ENCODE data around the gene PLXNA3.

DNA sequence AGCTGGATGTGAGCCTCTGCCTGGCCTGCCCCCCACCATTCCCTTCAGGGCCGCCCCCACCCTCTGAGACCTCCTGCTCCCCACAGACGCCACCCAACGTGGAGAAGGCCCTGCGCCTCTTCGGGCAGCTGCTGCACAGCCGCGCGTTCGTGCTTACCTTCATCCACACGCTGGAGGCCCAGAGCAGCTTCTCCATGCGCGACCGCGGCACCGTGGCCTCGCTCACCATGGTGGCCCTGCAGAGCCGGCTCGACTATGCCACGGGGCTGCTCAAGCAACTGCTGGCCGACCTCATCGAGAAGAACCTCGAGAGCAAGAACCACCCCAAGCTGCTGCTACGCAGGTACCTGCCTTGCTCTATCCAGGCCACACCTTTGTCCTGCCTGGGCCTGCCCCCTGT is 10.1 kb downstream of the PLXNA3 start:
- TF ChIP-seq, protein P1, sequence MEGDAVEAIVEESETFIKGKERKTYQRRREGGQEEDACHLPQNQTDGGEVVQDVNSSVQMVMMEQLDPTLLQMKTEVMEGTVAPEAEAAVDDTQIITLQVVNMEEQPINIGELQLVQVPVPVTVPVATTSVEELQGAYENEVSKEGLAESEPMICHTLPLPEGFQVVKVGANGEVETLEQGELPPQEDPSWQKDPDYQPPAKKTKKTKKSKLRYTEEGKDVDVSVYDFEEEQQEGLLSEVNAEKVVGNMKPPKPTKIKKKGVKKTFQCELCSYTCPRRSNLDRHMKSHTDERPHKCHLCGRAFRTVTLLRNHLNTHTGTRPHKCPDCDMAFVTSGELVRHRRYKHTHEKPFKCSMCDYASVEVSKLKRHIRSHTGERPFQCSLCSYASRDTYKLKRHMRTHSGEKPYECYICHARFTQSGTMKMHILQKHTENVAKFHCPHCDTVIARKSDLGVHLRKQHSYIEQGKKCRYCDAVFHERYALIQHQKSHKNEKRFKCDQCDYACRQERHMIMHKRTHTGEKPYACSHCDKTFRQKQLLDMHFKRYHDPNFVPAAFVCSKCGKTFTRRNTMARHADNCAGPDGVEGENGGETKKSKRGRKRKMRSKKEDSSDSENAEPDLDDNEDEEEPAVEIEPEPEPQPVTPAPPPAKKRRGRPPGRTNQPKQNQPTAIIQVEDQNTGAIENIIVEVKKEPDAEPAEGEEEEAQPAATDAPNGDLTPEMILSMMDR (IDR thresholded peaks at IDR 0.05): no peak
- TF ChIP-seq EZH2 (IDR thresholded peaks at IDR 0.05) (no peak), EZH2phosphoT487 (IDR thresholded peaks at IDR 0.05) (no peak)

Data from neural progenitor cell (in vitro differentiated cells).